Stimulated activated CD4-positive, alpha-beta T cell treated with anti-CD3 and anti-CD28 coated beads, Interleukin-1b, Interleukin-23, amount 100 ng/mL, for 4 hours (primary cell): ENCODE results near the gene SHMT1.
"Not testable (repeated sequence)": the region's sequence is repeated elsewhere in the genome, so short reads cannot be mapped to it uniquely, and the experiment has no call there.

Experiments
- DNase-seq, 2 donors: peaks; one replicate each; pipeline ENCODE4 v3.0.0-alpha.2; 2020; ENCODE audit warnings: low read depth in 2 of 2

SHMT1 gene

DNA sequence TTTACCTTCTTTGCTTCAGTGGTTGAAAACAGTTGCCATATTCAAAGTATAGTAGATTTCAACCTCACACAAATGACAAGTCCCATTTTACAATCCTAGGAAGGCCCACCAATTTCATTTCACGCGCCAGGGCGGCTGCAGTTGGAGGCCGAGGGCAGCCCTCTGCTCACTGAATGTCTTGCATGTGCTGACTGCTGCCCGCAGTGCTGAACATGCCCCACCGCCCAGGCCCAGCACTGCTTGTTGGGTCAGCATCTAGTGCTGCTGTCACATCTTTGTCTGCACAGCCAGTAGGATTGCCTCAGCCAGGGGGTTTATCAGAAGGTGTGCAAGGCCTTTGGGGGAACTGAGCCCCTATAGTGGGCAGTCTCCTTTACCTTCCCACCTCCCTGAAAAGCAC is 36.8 kb downstream of the SHMT1 start:
- no peak for DNase-seq

DNA sequence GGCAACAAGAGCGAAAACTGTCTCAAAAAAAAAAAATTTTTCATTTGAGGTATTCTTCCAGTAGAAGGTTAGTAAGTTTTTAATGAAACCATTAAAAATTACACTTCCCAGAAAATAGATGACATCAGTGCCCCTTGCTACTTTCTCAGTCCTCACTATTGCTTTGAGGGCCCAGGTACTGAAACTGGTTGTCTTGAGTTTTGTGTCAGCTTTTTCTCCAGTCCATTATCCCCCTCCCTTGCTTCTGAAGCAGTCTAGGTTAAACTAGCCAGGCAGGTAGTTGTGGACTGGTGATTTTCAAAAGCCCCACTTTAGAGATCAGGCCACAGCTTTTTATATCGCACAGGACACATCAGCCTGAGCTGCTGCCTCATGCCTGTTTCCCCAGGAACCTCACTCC is 37.3 kb downstream of the SHMT1 start:
- DNase-seq: no peak

DNA sequence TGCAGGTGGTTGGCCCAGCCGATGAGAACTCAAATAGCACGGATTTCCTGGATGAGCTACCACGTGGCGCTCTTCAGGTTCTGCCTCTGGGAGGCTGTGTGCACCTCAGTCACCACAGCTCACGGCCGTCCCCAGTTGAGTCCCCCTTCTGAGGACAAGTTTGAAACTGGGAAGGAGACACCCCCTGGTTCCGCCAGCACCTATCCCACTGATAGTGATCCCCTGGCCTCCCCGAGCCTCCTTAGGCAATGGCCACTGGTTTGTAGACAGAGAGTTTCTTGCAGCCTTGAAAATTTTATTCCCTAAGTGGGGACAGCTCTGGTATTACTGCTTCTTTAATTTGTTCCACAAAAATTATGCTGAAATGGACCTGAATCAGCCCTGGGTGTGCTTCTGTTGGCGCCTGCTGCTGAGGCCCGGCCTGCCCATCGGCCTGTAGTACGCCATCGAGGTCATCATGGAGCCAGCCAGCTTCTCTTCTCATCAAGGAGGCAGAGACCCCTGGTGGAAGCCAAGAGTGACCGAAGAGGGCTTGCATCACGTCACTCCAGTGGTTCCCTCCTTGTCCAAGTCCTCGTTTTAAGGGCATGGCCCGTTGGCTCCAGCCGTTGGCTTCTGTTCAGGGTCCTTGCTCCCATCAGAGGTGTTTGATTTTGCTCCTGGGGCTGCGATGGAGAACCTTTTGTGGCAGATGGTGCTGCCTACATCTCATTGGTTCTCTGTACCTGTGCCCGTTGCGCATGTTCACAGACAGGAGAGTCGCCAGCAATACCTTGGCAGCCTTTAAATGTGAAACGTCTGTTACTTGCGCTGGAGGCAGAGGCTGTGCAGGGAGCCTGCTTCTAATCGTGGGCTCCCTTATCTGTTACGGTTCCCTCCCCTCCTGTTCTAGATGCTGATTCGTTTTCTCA is 39.0 kb downstream of the SHMT1 start:
- no peak for DNase-seq

DNA sequence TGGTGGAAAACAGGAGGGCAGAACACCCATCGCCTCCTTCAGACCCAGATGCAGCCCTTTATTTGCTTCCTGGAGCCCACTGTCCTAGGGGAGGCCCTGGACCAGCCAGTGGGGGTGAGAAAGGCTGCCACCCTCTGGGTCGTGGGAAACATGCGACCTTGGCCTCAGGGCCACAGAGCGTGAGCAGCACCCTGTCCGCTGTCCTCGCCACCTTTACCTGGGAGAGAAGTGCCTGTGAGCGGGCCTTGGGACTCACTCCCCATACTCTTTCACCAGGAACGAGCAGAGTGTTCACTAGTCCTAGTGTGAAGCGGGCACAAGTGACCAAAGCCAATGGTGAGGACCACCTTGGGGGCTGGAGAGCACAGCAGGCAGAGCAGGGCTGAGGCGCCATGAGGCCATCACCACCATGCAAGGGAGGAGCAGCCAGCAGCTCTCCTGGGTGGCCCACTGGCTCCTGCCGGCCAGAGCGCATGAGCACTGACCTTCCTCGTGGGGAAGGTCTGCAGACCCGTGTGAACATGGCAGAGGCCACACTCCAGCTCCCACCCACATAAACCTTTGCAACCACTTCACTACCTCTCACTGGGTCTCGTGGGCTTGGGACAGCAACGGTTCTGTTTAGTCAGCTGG is 39.7 kb downstream of the SHMT1 start:
- DNase-seq: no peak

DNA sequence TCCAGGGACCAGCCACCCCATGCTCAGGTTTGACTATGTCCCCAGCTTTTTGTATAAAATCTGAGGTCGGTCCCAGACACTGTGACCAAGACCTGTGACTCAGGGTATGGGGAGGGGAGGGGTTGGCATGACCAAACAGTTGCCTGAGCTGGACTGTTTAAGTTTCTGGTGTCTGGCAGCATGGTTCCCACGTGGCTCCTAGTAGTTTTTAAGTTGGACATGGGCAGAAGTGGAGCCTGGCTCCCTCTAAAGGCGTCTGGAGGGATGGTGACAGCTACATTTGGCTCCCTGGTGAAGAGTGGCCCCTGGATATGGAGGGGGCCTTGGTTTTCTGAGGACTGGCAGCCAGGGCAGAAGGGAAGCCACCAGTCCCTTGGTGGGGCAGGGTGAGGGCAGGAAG is 40.3 kb downstream of the SHMT1 start:
- no peak for DNase-seq

DNA sequence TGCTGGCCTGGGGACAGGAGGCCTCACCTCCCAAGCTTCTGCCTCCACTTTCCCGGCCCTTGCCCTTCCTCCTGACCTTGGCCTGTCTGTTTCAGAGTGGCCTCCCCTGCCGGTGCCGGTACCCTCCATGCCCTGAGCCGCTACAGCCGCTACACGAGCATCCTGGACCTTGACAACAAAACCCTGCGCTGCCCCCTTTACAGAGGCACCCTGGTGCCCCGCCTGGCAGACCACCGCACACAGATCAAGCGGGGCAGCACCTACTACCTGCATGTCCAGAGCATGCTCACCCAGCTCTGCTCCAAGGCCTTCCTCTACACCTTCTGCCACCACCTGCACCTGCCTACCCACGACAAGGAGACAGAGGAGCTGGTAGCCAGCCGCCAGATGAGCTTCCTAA is 40.8 kb downstream of the SHMT1 start:
- DNase-seq: no peak

DNA sequence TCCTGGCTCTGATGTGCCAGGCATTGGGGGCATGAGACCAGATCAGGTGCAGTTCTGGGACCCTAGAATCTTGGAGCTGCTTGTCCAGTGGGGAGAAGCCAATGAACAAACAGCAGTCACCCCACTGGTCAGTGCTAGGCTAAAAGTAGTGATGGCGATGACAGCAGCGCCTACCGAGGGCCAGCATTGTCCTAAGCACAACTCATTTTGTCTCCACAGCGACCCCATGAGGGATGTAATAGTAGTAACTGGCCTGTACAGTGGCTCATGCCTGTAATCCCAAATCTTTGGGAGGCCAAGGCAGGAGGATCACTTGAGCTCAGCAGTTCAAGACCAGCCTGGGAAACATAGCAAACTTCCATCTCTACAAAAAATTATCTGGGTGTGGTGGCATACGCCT is 42.0 kb downstream of the SHMT1 start:
- no peak for DNase-seq

DNA sequence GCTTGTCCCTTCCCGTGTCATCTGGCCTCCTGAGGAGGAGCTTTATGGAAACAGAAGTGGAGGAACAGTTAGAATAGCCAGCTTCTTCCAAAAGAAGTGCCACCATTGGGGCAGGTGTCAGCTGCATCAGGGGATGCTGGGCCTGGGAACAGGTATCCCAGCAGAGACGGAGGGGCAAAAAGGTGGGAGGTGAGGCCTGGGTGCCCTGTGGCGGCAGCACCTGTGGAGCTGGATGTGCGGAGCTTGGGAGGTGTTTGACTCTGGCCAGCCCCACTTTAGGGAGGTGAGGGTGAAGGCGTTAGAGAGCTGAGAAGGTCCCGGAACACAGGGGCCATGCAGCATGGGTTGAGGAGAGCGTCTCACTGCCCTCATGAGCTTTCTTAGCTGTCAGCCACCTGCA is 43.0 kb downstream of the SHMT1 start:
- DNase-seq: no peak

DNA sequence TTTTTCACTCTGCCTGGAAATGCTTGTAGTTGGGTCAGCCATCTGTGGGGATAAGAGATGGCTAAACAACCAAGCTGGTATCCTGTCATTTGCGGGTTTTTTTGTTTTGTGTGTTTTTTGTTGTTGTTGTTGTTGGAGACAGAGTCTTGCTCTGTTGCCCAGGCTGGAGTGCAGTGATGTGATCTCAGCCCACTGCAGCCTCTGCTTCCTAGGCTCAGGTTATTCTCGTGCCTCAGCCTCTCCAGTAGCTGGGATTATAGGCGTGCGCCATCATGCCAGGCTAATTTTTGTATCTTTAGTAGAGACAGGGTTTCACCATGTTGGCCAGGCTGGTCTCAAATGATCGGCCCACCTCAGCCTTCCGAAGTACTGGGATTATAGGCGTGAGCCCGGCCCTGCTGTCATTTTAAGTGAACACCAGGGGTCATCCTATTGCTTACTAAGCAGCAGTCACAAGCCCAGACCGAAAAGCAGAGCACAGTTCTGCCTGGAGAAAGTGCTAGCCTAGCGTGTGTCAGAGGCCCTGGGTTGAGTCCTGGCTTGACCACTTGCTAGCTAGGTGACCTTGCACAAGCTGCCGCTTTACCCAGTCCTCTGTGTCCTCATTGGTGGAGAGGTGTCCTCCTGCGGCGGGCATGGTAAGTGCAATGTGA is 43.6 kb downstream of the SHMT1 start:
- DNase-seq: no peak

DNA sequence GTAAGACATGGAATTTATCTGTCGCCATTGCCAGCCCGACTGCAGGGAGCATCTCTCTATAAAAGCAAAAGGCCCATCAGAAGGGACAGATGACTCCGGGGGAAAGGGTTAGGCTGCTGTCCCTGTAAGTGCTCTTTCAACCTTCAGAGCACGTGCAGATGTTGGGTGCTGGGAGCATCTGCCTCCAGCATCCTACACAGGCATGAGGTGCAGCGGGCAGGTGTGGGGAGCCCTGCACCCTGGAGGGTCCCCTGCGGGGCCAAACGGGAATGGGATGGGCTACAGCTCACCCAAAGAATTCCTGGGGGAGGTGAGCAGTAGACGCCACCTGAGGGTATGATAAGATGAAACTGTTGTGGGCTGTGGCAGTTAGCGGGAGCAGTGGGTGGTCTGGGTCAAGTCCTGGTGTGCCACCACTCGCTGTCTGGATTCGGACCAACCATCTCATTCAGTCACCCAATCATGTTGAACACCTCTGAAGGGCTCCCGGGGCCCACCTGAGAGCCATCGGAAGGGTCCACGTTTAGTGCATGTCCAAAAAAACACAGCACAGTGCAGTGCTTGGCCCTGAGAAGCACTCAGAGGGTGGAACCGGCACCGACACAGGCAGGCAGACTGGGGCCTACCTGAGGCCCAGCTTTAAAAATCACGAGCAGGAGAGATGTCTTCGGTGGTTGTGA is 44.4 kb downstream of the SHMT1 start:
- no peak for DNase-seq

DNA sequence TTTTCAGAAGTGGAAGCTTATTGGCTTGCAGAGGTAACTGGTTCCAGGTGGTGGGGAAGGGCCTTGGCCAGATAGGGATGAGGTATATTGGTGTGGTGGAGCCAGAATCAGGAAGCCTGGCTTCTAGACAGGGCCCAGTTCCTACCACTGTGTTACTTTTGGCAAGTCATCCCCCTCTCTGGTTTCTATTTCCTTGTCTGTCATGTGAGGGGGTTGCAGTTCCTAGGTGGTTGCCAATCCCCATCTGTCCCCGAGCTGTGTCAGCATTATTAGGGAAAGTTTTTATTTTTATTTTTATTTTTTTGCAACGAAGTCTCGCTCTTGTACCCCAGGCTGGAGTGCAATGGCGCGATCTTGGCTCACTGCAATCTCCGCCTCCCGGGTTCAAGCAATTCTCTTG is 45.2 kb downstream of the SHMT1 start:
- no peak for DNase-seq

DNA sequence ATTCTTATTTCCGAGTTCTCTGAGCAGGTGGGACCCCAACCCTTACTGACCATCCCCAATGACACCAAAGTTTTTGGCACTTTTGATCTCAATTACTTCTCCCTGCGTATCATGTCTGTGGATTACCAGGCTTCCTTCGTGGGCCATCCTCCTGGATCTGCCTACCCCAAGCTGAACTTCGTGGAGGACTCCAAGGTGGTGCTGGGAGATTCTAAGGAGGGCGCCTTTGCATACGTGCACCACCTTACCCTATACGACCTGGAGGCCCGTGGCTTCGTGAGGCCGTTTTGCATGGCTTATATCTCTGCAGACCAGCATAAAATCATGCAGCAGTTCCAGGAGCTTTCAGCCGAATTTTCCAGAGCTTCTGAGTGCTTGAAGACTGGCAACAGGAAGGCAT is 47.4 kb downstream of the SHMT1 start:
- DNase-seq: no peak

DNA sequence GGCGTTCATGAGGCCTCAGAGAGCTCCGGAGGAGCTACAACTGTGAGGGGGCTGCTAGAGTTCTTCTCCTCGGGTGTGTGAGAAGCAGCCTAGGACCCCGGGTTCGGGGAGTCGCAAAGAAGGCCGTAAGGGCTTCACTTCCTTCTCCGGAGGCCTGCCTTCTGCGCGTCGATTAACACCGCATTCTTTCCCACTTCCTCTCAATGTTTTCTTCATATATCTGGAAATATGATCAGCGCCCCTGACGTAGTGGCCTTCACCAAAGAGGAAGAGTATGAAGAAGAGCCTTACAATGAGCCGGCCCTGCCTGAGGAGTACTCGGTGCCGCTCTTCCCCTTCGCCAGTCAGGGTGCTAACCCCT is 47.8 kb downstream of the SHMT1 start:
- no peak for DNase-seq

DNA sequence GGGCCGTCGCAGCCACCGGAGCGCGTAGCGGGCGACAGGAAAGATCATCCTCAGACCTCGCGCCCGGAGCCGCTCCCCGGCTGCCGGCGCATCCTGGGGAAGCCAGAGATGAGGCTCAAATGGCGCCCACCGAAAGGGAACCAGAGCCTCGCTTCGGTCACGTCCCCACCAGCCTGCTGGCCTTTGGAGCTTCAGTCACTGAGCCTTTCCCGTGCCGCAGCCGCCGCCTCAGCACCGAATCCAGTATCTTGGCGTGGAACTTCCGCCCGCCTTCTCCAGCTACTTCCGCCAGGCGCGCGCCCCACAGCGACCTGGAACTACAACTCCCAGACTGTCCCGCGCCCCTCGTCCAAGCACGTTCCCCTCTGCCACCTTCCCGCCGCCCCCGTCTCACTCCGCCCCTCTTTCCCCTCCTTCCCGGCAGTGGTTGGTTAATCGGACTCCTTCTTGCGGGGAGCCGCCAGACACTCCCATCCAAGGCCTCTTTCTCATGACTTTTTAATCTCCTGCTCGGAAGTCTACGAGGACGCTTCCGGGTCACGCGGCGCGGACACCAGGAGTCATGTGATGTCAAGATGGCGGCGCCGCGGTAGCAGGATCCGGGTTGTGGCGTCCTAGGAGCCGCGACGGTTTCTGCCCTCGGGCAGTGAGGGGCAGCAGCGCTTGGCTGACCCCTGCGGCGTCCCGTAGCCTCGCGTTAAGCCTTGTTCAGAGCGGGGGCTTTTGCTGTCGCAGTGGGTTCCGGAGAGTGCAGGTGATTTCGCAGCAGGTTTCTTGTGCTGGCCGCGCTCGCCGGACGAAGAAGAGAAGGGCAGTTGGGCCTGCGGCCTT is 48.4 kb downstream of the SHMT1 start, which contains the start of the genes SMCR8 and TOP3A:
Gene SMCR8, plus strand, starts transcription at position 563 of the 831 bp plus-strand sequence. CDS start 497 bp downstream, outside the sequence.
Gene TOP3A, minus strand, starts transcription at position 264 of the 831 bp plus-strand sequence. Its CDS starts 216 bp downstream, at position 48.
- peak; percentile 96 to 97 for DNase-seq

DNA sequence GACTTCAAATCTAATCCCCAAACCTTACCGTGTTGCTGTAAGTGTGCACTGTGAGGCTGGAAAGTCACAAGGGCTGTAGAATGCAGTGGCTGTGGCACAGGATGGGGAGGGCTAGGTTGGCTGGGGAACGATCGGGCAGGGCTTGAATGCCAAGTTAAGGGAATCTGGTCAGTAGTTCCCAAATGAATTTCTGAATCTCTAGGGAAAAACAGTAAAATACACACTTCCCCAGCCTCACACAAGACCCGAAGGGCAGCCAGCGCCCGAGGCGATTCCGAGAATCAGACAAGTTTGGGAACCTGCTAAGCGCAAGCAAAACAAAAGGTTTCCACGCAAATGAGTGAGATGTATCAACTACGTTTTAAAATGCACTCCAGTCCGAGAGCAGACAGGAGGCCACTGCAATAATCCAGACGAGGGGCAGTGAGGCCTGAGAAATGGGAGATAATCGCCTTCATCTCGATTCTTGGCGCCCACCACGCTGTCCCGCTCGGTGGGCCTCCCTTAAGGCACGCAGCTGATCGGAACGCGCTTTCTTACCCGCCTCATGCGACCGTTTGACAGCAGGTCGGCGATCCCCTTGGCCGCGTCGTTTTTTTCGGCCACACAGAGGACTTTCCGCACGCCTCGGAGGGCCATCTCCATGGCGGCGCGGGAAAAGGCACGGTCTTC is 49.2 kb downstream of the SHMT1 start:
- DNase-seq: no peak

DNA sequence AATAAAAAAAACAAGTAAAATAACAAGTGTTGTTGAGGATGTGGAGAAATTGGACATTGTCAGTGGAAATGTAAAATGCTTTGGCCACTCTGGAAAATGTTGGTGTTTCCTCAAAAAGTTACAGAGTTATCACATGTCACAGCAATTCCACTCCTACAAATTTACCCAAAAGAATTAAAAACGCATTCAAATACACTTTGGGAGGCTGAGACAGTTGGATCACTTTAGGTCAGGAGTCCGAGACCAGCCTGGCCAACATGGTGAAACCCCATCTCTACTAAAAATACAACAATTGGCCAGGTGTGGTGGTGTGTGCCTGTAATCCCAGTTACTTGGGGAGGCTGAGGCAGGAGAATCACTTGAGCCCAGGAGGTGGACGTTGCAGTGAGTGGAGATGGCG is 54.1 kb downstream of the SHMT1 start:
- DNase-seq: no peak

DNA sequence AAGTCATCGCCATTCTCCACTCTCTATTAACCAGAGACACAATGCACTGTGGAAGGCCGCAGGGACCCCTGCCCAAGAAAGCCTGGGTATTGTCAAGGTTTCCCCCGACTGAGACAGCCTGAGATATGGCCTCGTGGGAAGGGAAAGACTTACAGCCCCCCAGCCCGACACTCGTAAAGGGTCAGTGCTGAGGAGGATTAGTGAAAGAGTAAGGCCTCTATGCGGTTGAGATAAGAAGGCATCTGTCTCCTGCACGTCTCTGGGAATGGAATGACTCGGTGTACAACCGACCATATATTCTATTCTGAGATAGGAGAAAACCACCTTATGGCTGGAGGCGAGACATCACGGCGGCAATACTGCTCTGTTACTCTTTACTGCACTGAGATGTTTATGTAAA is 60.1 kb downstream of the SHMT1 start:
- DNase-seq: not testable (repeated sequence)

DNA sequence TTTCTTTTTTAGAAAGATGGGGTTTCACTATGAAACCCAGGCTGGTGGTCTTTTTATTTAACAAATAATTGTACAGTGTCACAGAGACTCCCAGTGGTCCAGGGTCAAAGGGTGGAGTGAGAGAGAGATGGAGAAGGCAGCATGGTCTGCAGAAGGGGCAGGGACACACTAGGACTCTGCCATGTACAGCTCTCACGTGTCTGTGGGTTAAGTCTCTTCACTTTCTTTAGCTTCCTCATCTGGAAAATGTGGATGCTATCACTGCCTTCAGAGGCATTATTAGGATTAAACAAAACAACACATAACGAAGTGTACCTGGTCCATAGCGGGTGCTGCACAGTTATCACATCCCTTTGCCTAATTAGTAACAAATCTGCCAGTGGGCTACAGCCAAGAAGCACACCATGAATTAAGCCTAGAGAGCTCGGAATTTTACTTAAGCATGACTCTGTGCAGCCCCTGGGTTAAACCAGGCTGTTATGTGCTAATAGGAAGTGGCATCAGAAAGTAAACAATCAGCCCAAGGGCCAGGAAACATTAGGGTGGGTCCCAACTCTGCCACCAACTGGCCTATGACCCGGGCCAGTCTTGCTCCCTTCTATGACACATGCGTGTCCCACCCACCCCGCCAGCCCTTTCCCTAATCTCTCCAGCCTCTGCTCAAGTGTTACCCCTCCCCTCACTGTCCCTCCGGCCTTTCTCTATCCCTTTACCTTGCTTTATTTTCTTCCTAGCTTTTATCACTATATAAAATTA is 62.4 kb downstream of the SHMT1 start:
- no peak for DNase-seq

DNA sequence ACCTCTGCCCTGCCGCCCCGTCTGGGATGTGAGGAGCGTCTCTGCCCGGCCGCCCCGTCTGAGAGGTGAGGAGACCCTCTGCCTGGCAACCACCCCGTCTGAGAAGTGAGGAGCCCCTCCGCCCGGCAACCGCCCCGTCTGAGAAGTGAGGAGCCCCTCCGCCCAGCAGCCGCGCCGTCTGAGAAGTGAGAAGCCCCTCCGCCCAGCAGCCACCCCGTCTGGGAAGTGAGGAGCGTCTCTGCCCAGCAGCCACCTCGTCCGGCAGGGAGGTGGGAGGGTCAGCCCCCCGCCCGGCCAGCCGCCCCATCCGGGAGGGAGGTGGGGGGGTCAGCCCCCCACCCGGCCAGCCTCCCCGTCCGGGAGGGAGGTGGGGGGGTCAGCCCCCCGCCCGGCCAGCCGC is 65.3 kb downstream of the SHMT1 start:
- not testable (repeated sequence) for DNase-seq
